SK-N-SH treated with all-trans-retinoic acid at 6 μM for 48 hours (cell line): ENCODE measurements around the gene ZNF618.

ENCODE experiments used
- ATAC-seq: fragments of 200-7000 bp; cut with Tn5 transposase; 3 replicates; pipeline ENCODE4 v1.9.1; 2020; ENCODE audit warnings: mild to moderate bottlenecking, moderate library complexity
- ARNTL ChIP-seq: fragments of 450-650 bp; formaldehyde crosslinking; IDR thresholded peaks from 2 replicates; pipeline ENCODE4 v1.5.0; 2020; ENCODE audit warnings: low read depth, mild to moderate bottlenecking, moderate library complexity, borderline replicate concordance
- CREB5 ChIP-seq: fragments of 250-450 bp; sonication (Bioruptor Pico); IDR thresholded peaks from 2 replicates; pipeline ENCODE4 v1.5.1; 2020; ENCODE audit warnings: low read depth, mild to moderate bottlenecking, moderate library complexity
- CSDC2 ChIP-seq: fragments of 250-450 bp; sonication (Bioruptor Pico); IDR thresholded peaks from 2 replicates; pipeline ENCODE4 v1.5.0; 2020; ENCODE audit warnings: mild to moderate bottlenecking, moderate library complexity
- CSRNP3 ChIP-seq: fragments of 250-450 bp; sonication (Bioruptor Pico); IDR thresholded peaks from 2 replicates; pipeline ENCODE4 v1.5.1; 2021; ENCODE audit warnings: mild to moderate bottlenecking, moderate library complexity
- GLIS3 ChIP-seq: fragments of 250-450 bp; sonication (Bioruptor Pico); IDR thresholded peaks from 2 replicates; pipeline ENCODE4 v1.5.0; 2020; ENCODE audit warnings: mild to moderate bottlenecking, moderate library complexity
- ISL1 ChIP-seq: fragments of 250-450 bp; sonication (Bioruptor Pico); IDR thresholded peaks from 2 replicates; pipeline ENCODE4 v2.1.2; 2022; ENCODE audit warnings: mild to moderate bottlenecking, moderate library complexity
- PATZ1 ChIP-seq: fragments of 250-450 bp; sonication (Bioruptor Pico); IDR thresholded peaks from 2 replicates; pipeline ENCODE4 v1.8.0; 2020; ENCODE audit warnings: mild to moderate bottlenecking, moderate library complexity, borderline replicate concordance
- POU6F1 ChIP-seq: fragments of 250-450 bp; sonication (Bioruptor Pico); IDR thresholded peaks from 2 replicates; pipeline ENCODE4 v1.8.0; 2021; ENCODE audit warnings: low read depth, mild to moderate bottlenecking, moderate library complexity, borderline replicate concordance
- PPARA ChIP-seq: fragments of 250-450 bp; sonication (Bioruptor Pico); IDR thresholded peaks from 2 replicates; pipeline ENCODE4 v1.5.0; 2020; ENCODE audit warnings: mild to moderate bottlenecking, borderline replicate concordance
- RARB ChIP-seq: fragments of 250-450 bp; sonication (Bioruptor Pico); IDR thresholded peaks from 2 replicates; pipeline ENCODE4 v1.8.0; 2021; ENCODE audit warnings: mild to moderate bottlenecking, moderate library complexity
- SNAI2 ChIP-seq: fragments of 250-450 bp; sonication (Bioruptor Pico); IDR thresholded peaks from 2 replicates; pipeline ENCODE4 v1.5.0; 2020; ENCODE audit warnings: mild to moderate bottlenecking, moderate library complexity
- TCF4 ChIP-seq: fragments of 250-450 bp; sonication (Bioruptor Pico); IDR thresholded peaks from 2 replicates; pipeline ENCODE4 v1.8.0; 2021; ENCODE audit warnings: mild to moderate bottlenecking, moderate library complexity, borderline replicate concordance
- TSHZ2 ChIP-seq: fragments of 250-450 bp; sonication (Bioruptor Pico); IDR thresholded peaks from 2 replicates; pipeline ENCODE4 v1.5.0; 2020; ENCODE audit warnings: mild to moderate bottlenecking, moderate library complexity
- ZC3H10 ChIP-seq: fragments of 250-450 bp; sonication (Bioruptor Pico); IDR thresholded peaks from 2 replicates; pipeline ENCODE4 v1.5.1; 2021; ENCODE audit warnings: mild to moderate bottlenecking, moderate library complexity
- ZFP3 ChIP-seq: fragments of 250-450 bp; sonication (Bioruptor Pico); IDR thresholded peaks from 2 replicates; pipeline ENCODE4 v1.5.0; 2020; ENCODE audit warnings: mild to moderate bottlenecking, moderate library complexity
- ZFP30 ChIP-seq: fragments of 450-650 bp; formaldehyde crosslinking; IDR thresholded peaks from 2 replicates; pipeline ENCODE4 v1.5.0; 2022; ENCODE audit warnings: mild to moderate bottlenecking, moderate library complexity
- ZNF565 ChIP-seq: fragments of 450-650 bp; formaldehyde crosslinking; conservative IDR thresholded peaks from 2 replicates; pipeline ENCODE4 v1.5.0; 2020; ENCODE audit warnings: low read depth, mild to moderate bottlenecking, moderate library complexity
- ZNF70 ChIP-seq: fragments of 450-650 bp; formaldehyde crosslinking; IDR thresholded peaks from 2 replicates; pipeline ENCODE4 v1.5.0; 2020; ENCODE audit warnings: mild to moderate bottlenecking, moderate library complexity
- ZNF8 ChIP-seq: fragments of 450-650 bp; formaldehyde crosslinking; IDR thresholded peaks from 2 replicates; pipeline ENCODE4 v1.5.0; 2020; ENCODE audit warnings: mild to moderate bottlenecking, moderate library complexity

Gene ZNF618

GRCh38 chr9:113919382-113919781 lies 43.3 kb downstream of the ZNF618 start:
- no peak for ATAC-seq
- TF ChIP-seq PPARA (CRISPR knock-in tag) (no peak), ISL1 (no peak), TCF4 (no peak), TSHZ2 (no peak), ZFP3 (no peak), POU6F1 (no peak), ZNF565 (CRISPR knock-in tag) (no peak), RARB (no peak), ARNTL (no peak)

- ATAC-seq, result no peak
- TF ChIP-seq RARB, result no peak
- TF ChIP-seq ARNTL, result no peak
- no peak for TF ChIP-seq SNAI2 (CRISPR knock-in tag)
- TF ChIP-seq ZNF70 (CRISPR knock-in tag), result no peak
- no peak for TF ChIP-seq CSDC2 (CRISPR knock-in tag)
- TF ChIP-seq, all 23 proteins: peak for 0
Observed at GRCh38 chr9:113919871-113920270, 43.8 kb downstream of the ZNF618 start.

- ATAC-seq, result no peak
- TF ChIP-seq GLIS3 (CRISPR knock-in tag) (no peak), ZFP30 (CRISPR knock-in tag) (no peak), ISL1 (no peak), ZNF8 (CRISPR knock-in tag) (no peak), ARNTL (no peak), ZC3H10 (CRISPR knock-in tag) (no peak), PATZ1 (CRISPR knock-in tag) (no peak), CREB5 (CRISPR knock-in tag) (no peak), RARB (no peak), CSRNP3 (CRISPR knock-in tag) (no peak), CSDC2 (CRISPR knock-in tag) (no peak), TSHZ2 (no peak)
Observed at GRCh38 chr9:113920872-113921271, 44.8 kb downstream of the ZNF618 start.
